NCI-H1694 treated with DMSO at 0.1 percent for 48 hours (cell line): ENCODE measurements around the gene ADD2.
"Not testable (repeated sequence)": the region's sequence is repeated elsewhere in the genome, so short reads cannot be mapped to it uniquely, and the experiment has no call there.

Experiments
- DNase-seq: peaks from one replicate; lab custom pipeline; 2025; lab: John Stamatoyannopoulos, UW

The ADD2 gene

GRCh38 chr2:70633508-70633907 lies 134.5 kb downstream of the ADD2 start:
- DNase-seq: no peak

DNA sequence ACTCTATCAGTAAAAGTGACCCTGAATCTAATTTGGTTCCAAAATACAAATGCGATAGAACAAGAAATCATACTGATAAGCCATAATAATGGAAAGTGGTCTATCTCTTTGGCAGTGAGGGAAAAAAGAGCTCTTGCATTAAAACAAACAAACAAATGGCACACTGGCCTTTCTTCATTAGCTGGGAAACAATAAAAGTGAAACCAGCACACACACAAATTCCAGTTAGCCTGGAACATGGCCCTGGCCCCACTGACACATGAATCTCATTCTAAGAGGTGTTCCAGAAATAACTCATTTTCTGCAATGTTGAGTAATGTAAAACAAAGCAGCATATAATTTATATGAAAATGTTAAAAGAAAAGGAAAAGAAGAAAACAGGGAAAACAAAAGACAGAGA lies 135.0 kb downstream of the ADD2 start:
- DNase-seq: no peak

GRCh38 chr2:70632388-70632787 lies 135.6 kb downstream of the ADD2 start:
- no peak for DNase-seq

DNA sequence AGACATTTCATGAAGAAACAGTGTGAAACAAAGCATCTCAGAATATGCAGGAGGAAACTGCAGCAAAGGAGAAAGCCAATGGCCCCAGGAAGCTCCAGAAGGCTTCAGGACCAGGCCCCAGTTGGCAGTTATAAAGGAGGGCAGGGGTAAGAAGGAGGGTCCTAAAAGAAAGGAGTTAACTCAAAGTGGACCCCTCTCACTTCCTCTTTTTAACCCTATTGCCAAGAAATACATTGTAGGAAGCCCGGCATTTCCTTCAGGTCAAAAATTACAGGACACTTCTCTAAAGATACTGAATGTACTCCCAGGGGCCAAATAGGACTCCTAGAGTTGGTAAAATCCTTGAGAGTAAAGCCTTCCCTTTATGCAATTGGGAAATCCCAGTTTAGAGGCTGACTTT lies 137.2 kb downstream of the ADD2 start:
- no peak for DNase-seq

GRCh38 chr2:70627211-70627898 lies 140.6 kb downstream of the ADD2 start:
- DNase-seq: peak; percentile 64

DNA sequence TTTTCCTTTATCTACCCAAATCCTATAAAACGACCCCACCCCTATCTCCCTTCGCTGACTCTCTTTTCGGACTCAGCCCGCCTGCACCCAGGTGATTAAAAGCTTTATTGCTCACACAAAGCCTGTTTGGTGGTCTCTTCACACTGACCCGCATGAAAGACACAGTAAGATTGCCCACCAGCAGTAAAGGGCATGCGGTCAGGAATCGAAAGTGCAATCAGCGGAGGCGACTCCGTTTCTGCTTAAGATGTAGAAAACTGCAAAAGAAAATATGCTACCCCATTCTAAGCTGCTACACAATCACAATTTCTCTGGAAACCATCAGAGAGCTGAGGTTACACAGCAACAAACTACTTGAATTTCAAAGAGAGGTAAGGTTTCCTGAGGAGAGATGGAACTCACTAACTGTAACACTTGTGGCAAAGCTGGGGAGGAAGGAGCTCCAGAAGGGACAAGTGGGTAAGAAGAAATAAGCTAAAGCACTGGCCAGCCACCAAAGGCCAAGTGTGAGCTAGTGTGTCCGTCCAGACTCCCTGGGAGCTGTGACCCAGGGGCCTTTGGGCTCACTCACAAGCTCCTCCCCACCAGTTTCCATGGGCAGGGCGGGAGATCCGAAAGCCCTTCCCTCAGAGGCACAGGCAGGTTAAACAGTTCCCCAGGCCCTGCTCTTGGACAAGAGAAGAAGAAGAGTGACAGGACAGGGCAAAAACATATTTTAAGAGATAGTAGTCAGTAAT lies 141.6 kb downstream of the ADD2 start:
- DNase-seq: no peak

GRCh38 chr2:70621536-70621935 lies 146.5 kb downstream of the ADD2 start:
- DNase-seq: not testable (repeated sequence)

- DNase-seq: no peak
These were observed 148.0 kb downstream of the ADD2 start for GRCh38 chr2:70620020-70620419.

- no peak for DNase-seq
These were observed 148.8 kb downstream of the ADD2 start for GRCh38 chr2:70619167-70619566.

DNA sequence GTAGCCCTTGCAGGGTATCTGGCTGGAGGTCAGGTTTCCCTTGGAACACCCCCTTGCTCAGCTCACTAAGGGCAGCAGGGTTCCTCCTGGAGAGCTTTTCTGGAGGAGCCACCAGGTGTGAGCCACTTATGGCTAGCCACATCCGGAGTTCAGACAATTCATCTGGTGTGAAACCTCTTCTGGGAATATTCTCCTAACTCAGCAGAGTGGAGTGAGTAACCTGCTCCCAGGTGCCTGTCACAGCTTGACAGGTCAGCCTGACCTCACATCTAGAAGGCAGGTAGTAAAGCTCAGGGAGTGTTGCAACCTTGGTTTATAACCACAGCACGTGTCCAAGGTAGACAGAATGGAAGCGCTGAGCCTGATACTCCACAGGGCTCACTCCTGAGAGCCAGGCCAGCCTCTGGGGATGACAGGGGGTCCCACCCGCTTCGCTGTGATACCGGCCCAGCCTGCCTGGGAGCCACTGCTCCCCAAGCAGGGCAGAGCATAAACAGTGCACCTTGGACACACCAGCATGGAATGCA lies 151.8 kb downstream of the ADD2 start:
- DNase-seq: no peak

DNA sequence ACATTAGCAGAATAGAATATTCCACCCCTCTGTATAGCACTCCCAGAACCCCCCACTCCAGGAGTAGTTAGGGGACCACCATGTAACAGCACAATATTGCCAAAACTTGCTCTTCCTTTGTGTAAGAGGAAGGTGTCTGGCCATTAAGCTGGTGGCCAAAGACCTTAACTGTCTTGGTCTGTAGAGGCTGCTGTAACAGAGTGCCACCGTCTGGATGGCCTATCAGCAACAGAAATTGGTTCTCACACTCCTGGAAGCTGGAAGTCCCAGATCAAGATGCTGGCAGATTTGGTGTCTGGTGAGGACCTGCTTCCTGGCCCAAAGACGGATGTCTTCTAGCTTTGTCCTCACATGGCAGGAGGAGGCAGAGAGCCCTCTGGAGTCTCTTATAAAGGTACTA lies 152.8 kb downstream of the ADD2 start:
- DNase-seq: no peak

DNA sequence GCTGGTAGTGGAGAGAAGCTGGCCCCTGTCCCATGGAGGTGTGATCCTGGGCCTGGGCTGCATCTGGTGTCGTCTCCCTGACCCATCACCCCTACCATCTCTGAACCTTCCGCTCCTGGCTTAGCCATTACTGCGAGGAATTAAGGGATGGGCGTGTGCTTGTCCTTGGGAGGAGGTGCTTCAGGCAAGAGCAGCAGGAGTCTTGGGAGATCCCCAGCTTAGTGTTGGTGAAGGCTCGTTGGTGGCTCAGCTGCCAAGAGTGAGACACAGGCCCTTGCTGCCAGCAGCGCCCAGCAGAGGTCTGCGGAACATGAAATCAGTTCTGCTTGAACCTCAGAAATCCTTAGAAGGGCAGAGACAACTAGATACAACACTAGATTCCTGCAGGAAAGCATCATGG lies 154.5 kb downstream of the ADD2 start:
- no peak for DNase-seq

- DNase-seq: no peak
These were observed 155.4 kb downstream of the ADD2 start for GRCh38 chr2:70612574-70612973.

GRCh38 chr2:70608373-70608772 lies 159.6 kb downstream of the ADD2 start:
- no peak for DNase-seq

DNA sequence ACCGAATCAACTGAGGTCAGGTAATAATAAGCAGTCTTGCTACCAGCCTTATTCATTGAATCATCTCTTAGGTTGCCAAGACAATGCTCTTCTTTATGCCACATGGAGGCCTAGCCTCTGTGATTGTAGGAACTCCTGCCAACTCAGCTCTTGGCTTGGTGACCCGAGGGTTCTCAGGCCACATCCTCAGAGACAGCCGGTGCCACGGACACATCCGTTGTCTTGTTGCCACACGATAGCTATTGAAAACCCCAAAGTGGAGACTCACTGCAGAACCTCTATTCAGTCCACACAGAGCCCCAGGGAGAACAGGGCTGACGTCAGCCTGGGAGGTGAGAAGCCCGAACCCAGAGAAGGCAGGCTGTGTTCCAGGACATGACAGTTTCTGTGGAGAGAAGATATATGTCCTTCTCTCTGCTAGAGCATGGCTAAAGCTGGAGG lies 160.9 kb downstream of the ADD2 start:
- DNase-seq: no peak
